Neural cell (in vitro differentiated cells): ENCODE data around the gene ZBTB5. TPM values are rescaled to one million over a fixed set of nuclear protein-coding genes. Genes with fewer than 3 reads are reported as not detected.

Experiments used
- H2AFZ ChIP-seq: fragments of 200-600, 300-800 bp; sonication (generic), shearing (Covaris generic); 2 replicates; pipeline ENCODE4 v1.6.0; 2014; ENCODE audit warnings: low read depth, mild to moderate bottlenecking, antibody characterized with exemption, low read length, moderate library complexity
- H3F3A ChIP-seq: fragments of 200-600 bp; shearing (Covaris generic); 2 replicates; pipeline ENCODE4 v1.6.1; 2016; ENCODE audit warnings: mild to moderate bottlenecking, moderate library complexity, mixed read lengths, antibody characterized with exemption, low read length; ENCODE audit not compliant: insufficient read depth, poor library complexity, severe bottlenecking
- H3K27ac ChIP-seq: fragments of 200-600, 300-800 bp; sonication (generic), shearing (Covaris generic); 2 replicates; pipeline ENCODE4 v1.5.1; 2014; ENCODE audit warnings: mild to moderate bottlenecking, low read length, moderate library complexity
- H3K27me3 ChIP-seq: fragments of 300-800, 200-600 bp; sonication (generic), shearing (Covaris generic); 2 replicates; pipeline ENCODE4 v1.6.0; 2014; ENCODE audit warnings: mild to moderate bottlenecking, low read depth, low read length, moderate library complexity; ENCODE audit not compliant: insufficient read depth
- H3K36me3 ChIP-seq: fragments of 300-800, 200-600 bp; sonication (generic), shearing (Covaris generic); 2 replicates; pipeline ENCODE4 v1.5.1; 2014; ENCODE audit warnings: mild to moderate bottlenecking, antibody characterized with exemption, low read length, moderate library complexity; ENCODE audit not compliant: insufficient read depth
- H3K4me2 ChIP-seq: fragments of 300-800, 200-600 bp; sonication (generic), shearing (Covaris generic); 2 replicates; pipeline ENCODE4 v1.6.0; 2014; ENCODE audit warnings: mild to moderate bottlenecking, low read length
- H3K4me3 ChIP-seq: fragments of 300-800, 200-600 bp; sonication (generic), shearing (Covaris generic); 2 replicates; pipeline ENCODE4 v1.5.1; 2014; ENCODE audit warnings: mild to moderate bottlenecking, low read length, moderate library complexity
- H3K79me2 ChIP-seq: fragments of 200-600 bp; shearing (Covaris generic); replicated peaks from 2 replicates; pipeline ENCODE4 v1.6.0; 2014; ENCODE audit warnings: mild to moderate bottlenecking, low read length, moderate library complexity; ENCODE audit not compliant: insufficient read depth
- H3K9ac ChIP-seq: fragments of 300-800, 200-600 bp; sonication (generic), shearing (Covaris generic); 2 replicates; pipeline ENCODE4 v1.6.1; 2016; ENCODE audit warnings: mild to moderate bottlenecking, low read length, mixed read lengths
- H3K9me2 ChIP-seq: fragments of 200-600 bp; shearing (Covaris generic); 2 replicates; pipeline ENCODE4 v1.6.1; 2016; ENCODE audit warnings: mild to moderate bottlenecking, low read length, mixed read lengths; ENCODE audit not compliant: insufficient read depth
- H3K9me3 ChIP-seq: fragments of 200-600, 300-800 bp; sonication (generic), shearing (Covaris generic); 2 replicates; pipeline ENCODE4 v1.6.1; 2016; ENCODE audit warnings: mild to moderate bottlenecking, mixed run types, low read length, moderate library complexity, mixed read lengths
- H4K20me1 ChIP-seq: fragments of 200-600 bp; shearing (Covaris generic); 2 replicates; pipeline ENCODE4 v1.6.1; 2016; ENCODE audit warnings: mild to moderate bottlenecking, mixed run types; ENCODE audit not compliant: insufficient read depth
- CTCF ChIP-seq: fragments of 450-650 bp; IDR thresholded peaks from 2 replicates; pipeline ENCODE4 v1.5.1; 2014; ENCODE audit warnings: antibody characterized with exemption, mild to moderate bottlenecking, moderate library complexity; ENCODE audit not compliant: poor library complexity, severe bottlenecking
- EP300 ChIP-seq: fragments of 450-650 bp; conservative IDR thresholded peaks from 2 replicates; pipeline ENCODE4 v1.6.1; 2014; ENCODE audit warnings: antibody characterized with exemption, mild to moderate bottlenecking, moderate library complexity; ENCODE audit not compliant: poor library complexity, severe bottlenecking
- EZH2 ChIP-seq: fragments of 200-600, 300-800 bp; shearing (Covaris generic), sonication (generic); IDR thresholded peaks from 2 replicates; pipeline ENCODE4 v1.6.1; 2014; ENCODE audit warnings: antibody characterized with exemption, low read length, borderline replicate concordance, mild to moderate bottlenecking; ENCODE audit not compliant: insufficient read depth, poor library complexity, severe bottlenecking
- MXI1 ChIP-seq: fragments of 450-650 bp; conservative IDR thresholded peaks from 2 replicates; pipeline ENCODE4 v1.6.1; 2014; ENCODE audit warnings: antibody characterized with exemption, mild to moderate bottlenecking; ENCODE audit not compliant: poor library complexity, severe bottlenecking
- POLR2AphosphoS5 ChIP-seq: IDR thresholded peaks from 2 replicates; pipeline ENCODE4 v1.6.1; 2012
- RAD21 ChIP-seq: fragments of 450-650 bp; conservative IDR thresholded peaks from 2 replicates; pipeline ENCODE4 v1.6.1; 2014; ENCODE audit warnings: antibody characterized with exemption, mild to moderate bottlenecking, moderate library complexity
- REST ChIP-seq: IDR thresholded peaks from 2 replicates; pipeline ENCODE4 v1.6.1; 2012; ENCODE audit warnings: borderline replicate concordance
- SMC3 ChIP-seq: fragments of 450-650 bp; conservative IDR thresholded peaks from 2 replicates; pipeline ENCODE4 v1.6.1; 2014; ENCODE audit warnings: antibody characterized with exemption, mild to moderate bottlenecking, moderate library complexity; ENCODE audit not compliant: poor library complexity
- TAF1 ChIP-seq: IDR thresholded peaks from 2 replicates; pipeline ENCODE4 v1.6.1; 2012; ENCODE audit warnings: low read depth
- polyA plus RNA-seq: library from polyadenylated mRNA; depleted of rRNA; stranded (reverse); fragments of >200 nt; gene quantifications from 2 replicates; pipeline ENCODE4 v1.2.3, GENCODE V29; 2014

The ZBTB5 gene
- polyA plus RNA-seq, 1 donor from 2014 or later, result 21.0 TPM

GRCh38 chr9:37504605-37505004, 39.4 kb upstream of the ZBTB5 start:
- Histone ChIP-seq H4K20me1 (no peaks in the 10 kb centered on the region), H3K9ac (no peak overlapping the region), H3K36me3 (peaks cover 11% of the 10 kb centered on the region), H3K27me3 (no peaks in the 10 kb centered on the region), H3K9me2 (no peaks in the 10 kb centered on the region), H3K4me3 (no peak overlapping the region), H2AFZ (no peak overlapping the region), H3K4me2 (no peak overlapping the region), H3K79me2 (no peaks in the 10 kb centered on the region), H3K9me3 (no peaks in the 10 kb centered on the region), H3K27ac (no peak overlapping the region), H3F3A (no peaks in the 10 kb centered on the region)
- TF ChIP-seq POLR2AphosphoS5 (no peak), CTCF (no peak), SMC3 (no peak), EZH2 (no peak), RAD21 (no peak), TAF1 (no peak), REST (no peak), EP300 (no peak), MXI1 (no peak)

DNA sequence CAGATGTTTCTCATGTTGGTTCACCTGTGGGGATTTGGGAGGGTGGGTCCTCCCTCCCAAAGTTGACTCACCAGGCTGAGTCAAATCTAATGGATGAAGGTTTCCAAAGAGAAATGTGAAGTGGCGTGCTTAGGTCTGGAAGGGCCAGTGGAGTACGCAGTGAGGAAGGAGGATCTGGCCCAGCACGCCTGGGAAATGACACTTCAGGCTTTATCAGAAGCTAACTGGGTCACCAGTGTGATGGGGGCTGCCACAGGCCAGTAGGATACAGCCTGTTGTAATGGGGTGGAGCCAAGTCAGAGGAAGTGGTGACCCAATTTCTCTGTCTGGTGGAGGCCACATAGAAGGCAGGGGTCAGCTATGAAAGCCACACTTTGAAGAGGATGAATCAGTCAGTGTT, 38.5 kb upstream of the ZBTB5 start:
- H3K27ac ChIP-seq, result no peak overlapping the region
- peaks cover 11% of the 10 kb centered on the region for H3K36me3 ChIP-seq
- no peak for TF ChIP-seq REST
- TF ChIP-seq EP300, result no peak
- no peak for TF ChIP-seq MXI1
- TF ChIP-seq SMC3, result no peak
- no peak for TF ChIP-seq RAD21
- no peak for TF ChIP-seq POLR2AphosphoS5
- no peak for TF ChIP-seq TAF1
- TF ChIP-seq EZH2, result no peak
- TF ChIP-seq CTCF, result no peak

More for the DNA sequence above, 38.5 kb upstream of the ZBTB5 start:
- no peak overlapping the region for H3K9ac ChIP-seq
- H3K9me3 ChIP-seq, result no peaks in the 10 kb centered on the region
- H3K79me2 ChIP-seq, result no peaks in the 10 kb centered on the region
- H3K9me2 ChIP-seq, result no peaks in the 10 kb centered on the region
- H3F3A ChIP-seq, result no peaks in the 10 kb centered on the region
- H3K27me3 ChIP-seq, result no peaks in the 10 kb centered on the region
- no peak overlapping the region for H3K4me2 ChIP-seq
- H4K20me1 ChIP-seq, result no peaks in the 10 kb centered on the region
- H3K4me3 ChIP-seq, result no peak overlapping the region
- no peak overlapping the region for H2AFZ ChIP-seq
